Keratinocyte (primary cell): ENCODE data around the gene TTC33.

ENCODE experiments used
- EZH2 ChIP-seq: IDR thresholded peaks from one replicate; pipeline ENCODE4 v1.6.1; 2012; ENCODE audit warnings: inconsistent platforms, mild to moderate bottlenecking, low read length, moderate library complexity
- TF ChIP-seq, protein P1 (sequence below), 3 experiments: IDR thresholded peaks in 1 of 3; conservative IDR thresholded peaks in 1 of 3; optimal IDR thresholded peaks in 1 of 3; 2 replicates in 2 of 3; 3 replicates in 1 of 3; pipeline versions ENCODE3 to v1.5.1; 2011; ENCODE audit warnings: low read length in 3 of 3, mild to moderate bottlenecking in 3 of 3, moderate library complexity in 2 of 3, control low read depth in 1 of 3, inconsistent platforms in 1 of 3; ENCODE audit not compliant: insufficient read depth in 2 of 3; ENCODE audit errors: extremely low read depth in 1 of 3

DNA sequence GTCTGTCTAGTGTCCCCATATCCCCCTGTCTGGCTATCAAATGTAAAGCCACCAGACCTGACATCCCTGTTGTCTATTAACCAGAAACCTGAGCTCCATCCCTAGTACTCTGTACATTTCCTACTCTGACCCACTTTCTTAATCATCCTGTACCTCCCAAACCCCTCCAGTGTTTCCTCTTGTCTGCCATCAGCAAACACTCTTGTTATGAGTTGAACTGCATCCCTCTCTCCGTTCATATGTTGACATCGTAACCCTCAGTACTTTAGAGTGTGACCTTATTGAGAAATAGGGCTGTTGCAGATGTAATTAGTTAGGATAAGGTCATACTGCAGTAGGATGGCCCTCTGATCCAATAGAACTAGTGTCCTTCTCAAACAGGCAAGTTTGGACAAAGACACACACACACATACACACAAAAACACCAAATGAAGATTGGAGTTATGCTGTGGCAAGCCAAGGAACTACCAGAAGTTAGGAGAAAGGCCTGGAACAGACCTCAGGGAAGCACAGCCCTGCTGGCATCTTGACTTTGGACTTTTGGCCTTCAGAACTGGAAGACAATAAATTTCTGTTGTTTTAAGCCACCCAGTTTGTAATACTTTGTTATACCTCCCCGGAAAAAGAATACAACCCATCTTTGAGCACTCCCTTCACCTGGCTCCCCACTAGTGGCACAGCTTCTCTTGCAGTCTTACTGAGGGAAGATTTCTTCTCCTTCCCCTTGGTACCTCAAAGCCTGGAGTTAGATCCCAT is 256.1 kb downstream of the TTC33 start:
- TF ChIP-seq, protein P1, sequence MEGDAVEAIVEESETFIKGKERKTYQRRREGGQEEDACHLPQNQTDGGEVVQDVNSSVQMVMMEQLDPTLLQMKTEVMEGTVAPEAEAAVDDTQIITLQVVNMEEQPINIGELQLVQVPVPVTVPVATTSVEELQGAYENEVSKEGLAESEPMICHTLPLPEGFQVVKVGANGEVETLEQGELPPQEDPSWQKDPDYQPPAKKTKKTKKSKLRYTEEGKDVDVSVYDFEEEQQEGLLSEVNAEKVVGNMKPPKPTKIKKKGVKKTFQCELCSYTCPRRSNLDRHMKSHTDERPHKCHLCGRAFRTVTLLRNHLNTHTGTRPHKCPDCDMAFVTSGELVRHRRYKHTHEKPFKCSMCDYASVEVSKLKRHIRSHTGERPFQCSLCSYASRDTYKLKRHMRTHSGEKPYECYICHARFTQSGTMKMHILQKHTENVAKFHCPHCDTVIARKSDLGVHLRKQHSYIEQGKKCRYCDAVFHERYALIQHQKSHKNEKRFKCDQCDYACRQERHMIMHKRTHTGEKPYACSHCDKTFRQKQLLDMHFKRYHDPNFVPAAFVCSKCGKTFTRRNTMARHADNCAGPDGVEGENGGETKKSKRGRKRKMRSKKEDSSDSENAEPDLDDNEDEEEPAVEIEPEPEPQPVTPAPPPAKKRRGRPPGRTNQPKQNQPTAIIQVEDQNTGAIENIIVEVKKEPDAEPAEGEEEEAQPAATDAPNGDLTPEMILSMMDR (optimal IDR thresholded peaks at IDR 0.05 in 1 of 3, IDR thresholded peaks at IDR 0.05 in 1 of 3, conservative IDR thresholded peaks at IDR 0.05 in 1 of 3; ENCODE audit: extremely low read depth in 1 of 3, insufficient read depth in 2 of 3, low read length in 3 of 3) = no peak
- TF ChIP-seq EZH2 = no peak
